GM23338 (cell line): ENCODE measurements around the gene ANKK1. TPM values are rescaled to one million over a fixed set of nuclear protein-coding genes. Genes with fewer than 3 reads are reported as not detected.

Experiments
- ATAC-seq: fragments of 200-7000 bp; cut with Tn5 transposase; 3 replicates; pipeline ENCODE4 v1.9.1; 2020
- DNase-seq: peaks from one replicate; pipeline ENCODE4 v3.0.0-alpha.2; 2015; ENCODE audit warnings: low spot score
- H2AFZ ChIP-seq: fragments of 200-600 bp; sonication (generic); 2 replicates; pipeline ENCODE4 v1.8.0; 2016; ENCODE audit warnings: antibody characterized with exemption, mild to moderate bottlenecking, moderate library complexity
- H3F3A ChIP-seq: fragments of 200-600 bp; sonication (generic); replicated peaks from 2 replicates; pipeline ENCODE4 v1.8.0; 2017; ENCODE audit warnings: antibody characterized with exemption, mixed run types, low read depth
- H3K27ac ChIP-seq: fragments of 200-600 bp; sonication (generic); 2 replicates; pipeline ENCODE4 v1.6.1; 2016; ENCODE audit warnings: low read depth
- H3K27me3 ChIP-seq: fragments of 200-600 bp; sonication (generic); 2 replicates; pipeline ENCODE4 v1.8.0; 2016; ENCODE audit warnings: mild to moderate bottlenecking, mixed run types, moderate library complexity; ENCODE audit not compliant: insufficient read depth
- H3K36me3 ChIP-seq: fragments of 200-600 bp; sonication (generic); 2 replicates; pipeline ENCODE4 v1.8.0; 2016; ENCODE audit warnings: mild to moderate bottlenecking; ENCODE audit not compliant: insufficient read depth
- H3K4me1 ChIP-seq: fragments of 200-600 bp; sonication (generic); 2 replicates; pipeline ENCODE4 v1.8.0; 2016; ENCODE audit warnings: mild to moderate bottlenecking, moderate library complexity; ENCODE audit not compliant: insufficient read depth
- H3K4me2 ChIP-seq: fragments of 200-600 bp; sonication (generic); 2 replicates; pipeline ENCODE4 v1.7.1; 2017; ENCODE audit warnings: mixed run types
- H3K4me3 ChIP-seq: fragments of 200-600 bp; sonication (generic); 2 replicates; pipeline ENCODE4 v1.6.1; 2016; ENCODE audit warnings: mixed run types
- H3K79me2 ChIP-seq: fragments of 200-600 bp; sonication (generic); replicated peaks from 2 replicates; pipeline ENCODE4 v1.8.0; 2017; ENCODE audit warnings: mild to moderate bottlenecking; ENCODE audit not compliant: insufficient read depth
- H3K9me2 ChIP-seq: fragments of 200-600 bp; sonication (generic); 2 replicates; pipeline ENCODE4 v1.8.0; 2017; ENCODE audit not compliant: insufficient read depth
- H4K20me1 ChIP-seq: fragments of 200-600 bp; sonication (generic); replicated peaks from 2 replicates; pipeline ENCODE4 v1.8.0; 2017; ENCODE audit warnings: mild to moderate bottlenecking; ENCODE audit not compliant: insufficient read depth
- H3K27ac Mint-ChIP-seq: 2 replicates; pipeline ENCODE4 v1.8.0; 2020; ENCODE audit warnings: inconsistent platforms, mild to moderate bottlenecking, moderate library complexity, mixed read lengths
- H3K27me3 Mint-ChIP-seq: 3 replicates; pipeline ENCODE4 v1.8.0; 2022; ENCODE audit warnings: low read depth, mild to moderate bottlenecking, moderate library complexity, mixed read lengths, inconsistent platforms; ENCODE audit not compliant: insufficient read depth, poor library complexity
- H3K36me3 Mint-ChIP-seq: 3 replicates; pipeline ENCODE4 v1.8.0; 2021; ENCODE audit warnings: low read depth, mild to moderate bottlenecking, inconsistent platforms, moderate library complexity, mixed read lengths
- H3K4me1 Mint-ChIP-seq: 3 replicates; pipeline ENCODE4 v1.8.0; 2020; ENCODE audit warnings: mild to moderate bottlenecking, inconsistent platforms, mixed read lengths
- H3K4me3 Mint-ChIP-seq: 3 replicates; pipeline ENCODE4 v1.8.0; 2021; ENCODE audit warnings: moderate library complexity, mild to moderate bottlenecking, inconsistent platforms, mixed read lengths
- H3K9me3 Mint-ChIP-seq: 3 replicates; pipeline ENCODE4 v1.8.0; 2020; ENCODE audit warnings: moderate library complexity, mild to moderate bottlenecking, inconsistent platforms, mixed read lengths
- CREB1 ChIP-seq: fragments of 250-450 bp; sonication (Bioruptor Pico); IDR thresholded peaks from 2 replicates; pipeline ENCODE4 v1.5.0; 2020; ENCODE audit warnings: low read depth, mild to moderate bottlenecking, moderate library complexity
- EZH2 ChIP-seq: fragments of 200-600 bp; sonication (generic); IDR thresholded peaks from one replicate; pipeline ENCODE4 v1.8.0; 2017; ENCODE audit warnings: antibody characterized with exemption, mild to moderate bottlenecking, low read depth; ENCODE audit not compliant: unreplicated experiment
- EZH2phosphoT487 ChIP-seq: fragments of 200-600 bp; sonication (generic); IDR thresholded peaks from one replicate; pipeline ENCODE4 v1.8.1; 2018; ENCODE audit warnings: antibody characterized with exemption; ENCODE audit not compliant: unreplicated experiment
- NANOG ChIP-seq: IDR thresholded peaks from 2 replicates; pipeline ENCODE4 v1.6.1; 2016; ENCODE audit warnings: antibody characterized with exemption, borderline replicate concordance
- POLR2AphosphoS5 ChIP-seq: IDR thresholded peaks from 2 replicates; pipeline ENCODE4 v1.6.1; 2016; ENCODE audit warnings: antibody characterized with exemption, low read depth
- STAT1 ChIP-seq: IDR thresholded peaks from one replicate; pipeline ENCODE4 v1.6.1; 2016; ENCODE audit warnings: antibody characterized with exemption; ENCODE audit not compliant: unreplicated experiment
- ZNF114 ChIP-seq: fragments of 250-450 bp; sonication (Bioruptor Pico); IDR thresholded peaks from 2 replicates; pipeline ENCODE4 v1.5.0; 2020; ENCODE audit warnings: mild to moderate bottlenecking, moderate library complexity
- polyA plus RNA-seq: library from polyadenylated mRNA; unstranded; fragments of >200 nt; fragmentation: Nextera tagmentation; extraction: Ambion mirVana; gene quantifications from 2 replicates; pipeline ENCODE4 v1.2.1, GENCODE V29; 2016
- total RNA-seq: library from RNA; depleted of rRNA; stranded (reverse); fragments of >200 nt; shearing (Covaris generic); gene quantifications from 2 replicates; pipeline ENCODE4 v1.2.3, GENCODE V29; 2014
- TF ChIP-seq, protein P1 (sequence below): IDR thresholded peaks from one replicate; pipeline ENCODE4 v1.6.1; 2018; ENCODE audit warnings: antibody characterized with exemption; ENCODE audit not compliant: unreplicated experiment
- TF ChIP-seq, protein P2 (sequence below): fragments of 250-450 bp; sonication (Bioruptor Pico); IDR thresholded peaks from 2 replicates; pipeline ENCODE4 v1.5.0; 2020; ENCODE audit warnings: mild to moderate bottlenecking, moderate library complexity

ANKK1 gene
- total and polyA plus RNA-seq, 2 experiments from 2014 or later, result 0.08 to 0.14 TPM

DNA sequence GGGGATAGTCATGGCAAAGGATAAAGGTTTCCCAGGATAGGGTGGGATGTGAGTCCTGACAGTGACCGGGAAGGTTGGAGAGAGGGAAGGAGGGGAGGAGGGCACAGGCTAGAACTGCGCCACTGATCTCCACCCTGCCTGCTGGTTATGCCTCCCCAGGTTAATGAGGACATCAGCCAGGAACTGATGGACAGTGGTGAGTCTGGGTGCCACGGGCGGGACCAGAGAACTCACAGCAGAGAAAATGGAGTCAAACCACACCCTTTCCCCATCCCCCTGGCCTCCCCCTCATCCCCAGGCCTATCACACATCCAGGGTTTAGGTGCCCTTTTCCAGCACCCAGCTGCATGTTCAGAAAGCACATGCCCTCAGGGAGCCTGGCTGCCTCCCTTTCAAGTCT lies 10.2 kb downstream of the ANKK1 start:
- Histone ChIP-seq H3K36me3 (no peaks in the 10 kb centered on the region), H4K20me1 (no peaks in the 10 kb centered on the region), H3K4me2 (no peak overlapping the region), H3K4me1 (no peaks in the 10 kb centered on the region), H3K27ac (no peak overlapping the region), H3F3A (no peaks in the 10 kb centered on the region), H3K79me2 (no peaks in the 10 kb centered on the region), H2AFZ (no peak overlapping the region), H3K9me2 (no peaks in the 10 kb centered on the region), H3K4me3 (no peak overlapping the region), H3K27me3 (no peaks in the 10 kb centered on the region)
- Mint-ChIP-seq H3K9me3 (no peaks in the 10 kb centered on the region), H3K4me3 (no peak overlapping the region), H3K4me1 (no peaks in the 10 kb centered on the region), H3K36me3 (no peaks in the 10 kb centered on the region), H3K27ac (no peak overlapping the region), H3K27me3 (peaks cover 6% of the 10 kb centered on the region)
- DNase-seq (no peak), ATAC-seq (no peak)
- TF ChIP-seq, protein P1, sequence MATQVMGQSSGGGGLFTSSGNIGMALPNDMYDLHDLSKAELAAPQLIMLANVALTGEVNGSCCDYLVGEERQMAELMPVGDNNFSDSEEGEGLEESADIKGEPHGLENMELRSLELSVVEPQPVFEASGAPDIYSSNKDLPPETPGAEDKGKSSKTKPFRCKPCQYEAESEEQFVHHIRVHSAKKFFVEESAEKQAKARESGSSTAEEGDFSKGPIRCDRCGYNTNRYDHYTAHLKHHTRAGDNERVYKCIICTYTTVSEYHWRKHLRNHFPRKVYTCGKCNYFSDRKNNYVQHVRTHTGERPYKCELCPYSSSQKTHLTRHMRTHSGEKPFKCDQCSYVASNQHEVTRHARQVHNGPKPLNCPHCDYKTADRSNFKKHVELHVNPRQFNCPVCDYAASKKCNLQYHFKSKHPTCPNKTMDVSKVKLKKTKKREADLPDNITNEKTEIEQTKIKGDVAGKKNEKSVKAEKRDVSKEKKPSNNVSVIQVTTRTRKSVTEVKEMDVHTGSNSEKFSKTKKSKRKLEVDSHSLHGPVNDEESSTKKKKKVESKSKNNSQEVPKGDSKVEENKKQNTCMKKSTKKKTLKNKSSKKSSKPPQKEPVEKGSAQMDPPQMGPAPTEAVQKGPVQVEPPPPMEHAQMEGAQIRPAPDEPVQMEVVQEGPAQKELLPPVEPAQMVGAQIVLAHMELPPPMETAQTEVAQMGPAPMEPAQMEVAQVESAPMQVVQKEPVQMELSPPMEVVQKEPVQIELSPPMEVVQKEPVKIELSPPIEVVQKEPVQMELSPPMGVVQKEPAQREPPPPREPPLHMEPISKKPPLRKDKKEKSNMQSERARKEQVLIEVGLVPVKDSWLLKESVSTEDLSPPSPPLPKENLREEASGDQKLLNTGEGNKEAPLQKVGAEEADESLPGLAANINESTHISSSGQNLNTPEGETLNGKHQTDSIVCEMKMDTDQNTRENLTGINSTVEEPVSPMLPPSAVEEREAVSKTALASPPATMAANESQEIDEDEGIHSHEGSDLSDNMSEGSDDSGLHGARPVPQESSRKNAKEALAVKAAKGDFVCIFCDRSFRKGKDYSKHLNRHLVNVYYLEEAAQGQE, result no peak
- TF ChIP-seq EZH2phosphoT487 (no peak), POLR2AphosphoS5 (no peak), NANOG (no peak), ZNF114 (no peak), CREB1 (CRISPR knock-in tag) (no peak), STAT1 (no peak), EZH2 (no peak)
- TF ChIP-seq, protein P2, sequence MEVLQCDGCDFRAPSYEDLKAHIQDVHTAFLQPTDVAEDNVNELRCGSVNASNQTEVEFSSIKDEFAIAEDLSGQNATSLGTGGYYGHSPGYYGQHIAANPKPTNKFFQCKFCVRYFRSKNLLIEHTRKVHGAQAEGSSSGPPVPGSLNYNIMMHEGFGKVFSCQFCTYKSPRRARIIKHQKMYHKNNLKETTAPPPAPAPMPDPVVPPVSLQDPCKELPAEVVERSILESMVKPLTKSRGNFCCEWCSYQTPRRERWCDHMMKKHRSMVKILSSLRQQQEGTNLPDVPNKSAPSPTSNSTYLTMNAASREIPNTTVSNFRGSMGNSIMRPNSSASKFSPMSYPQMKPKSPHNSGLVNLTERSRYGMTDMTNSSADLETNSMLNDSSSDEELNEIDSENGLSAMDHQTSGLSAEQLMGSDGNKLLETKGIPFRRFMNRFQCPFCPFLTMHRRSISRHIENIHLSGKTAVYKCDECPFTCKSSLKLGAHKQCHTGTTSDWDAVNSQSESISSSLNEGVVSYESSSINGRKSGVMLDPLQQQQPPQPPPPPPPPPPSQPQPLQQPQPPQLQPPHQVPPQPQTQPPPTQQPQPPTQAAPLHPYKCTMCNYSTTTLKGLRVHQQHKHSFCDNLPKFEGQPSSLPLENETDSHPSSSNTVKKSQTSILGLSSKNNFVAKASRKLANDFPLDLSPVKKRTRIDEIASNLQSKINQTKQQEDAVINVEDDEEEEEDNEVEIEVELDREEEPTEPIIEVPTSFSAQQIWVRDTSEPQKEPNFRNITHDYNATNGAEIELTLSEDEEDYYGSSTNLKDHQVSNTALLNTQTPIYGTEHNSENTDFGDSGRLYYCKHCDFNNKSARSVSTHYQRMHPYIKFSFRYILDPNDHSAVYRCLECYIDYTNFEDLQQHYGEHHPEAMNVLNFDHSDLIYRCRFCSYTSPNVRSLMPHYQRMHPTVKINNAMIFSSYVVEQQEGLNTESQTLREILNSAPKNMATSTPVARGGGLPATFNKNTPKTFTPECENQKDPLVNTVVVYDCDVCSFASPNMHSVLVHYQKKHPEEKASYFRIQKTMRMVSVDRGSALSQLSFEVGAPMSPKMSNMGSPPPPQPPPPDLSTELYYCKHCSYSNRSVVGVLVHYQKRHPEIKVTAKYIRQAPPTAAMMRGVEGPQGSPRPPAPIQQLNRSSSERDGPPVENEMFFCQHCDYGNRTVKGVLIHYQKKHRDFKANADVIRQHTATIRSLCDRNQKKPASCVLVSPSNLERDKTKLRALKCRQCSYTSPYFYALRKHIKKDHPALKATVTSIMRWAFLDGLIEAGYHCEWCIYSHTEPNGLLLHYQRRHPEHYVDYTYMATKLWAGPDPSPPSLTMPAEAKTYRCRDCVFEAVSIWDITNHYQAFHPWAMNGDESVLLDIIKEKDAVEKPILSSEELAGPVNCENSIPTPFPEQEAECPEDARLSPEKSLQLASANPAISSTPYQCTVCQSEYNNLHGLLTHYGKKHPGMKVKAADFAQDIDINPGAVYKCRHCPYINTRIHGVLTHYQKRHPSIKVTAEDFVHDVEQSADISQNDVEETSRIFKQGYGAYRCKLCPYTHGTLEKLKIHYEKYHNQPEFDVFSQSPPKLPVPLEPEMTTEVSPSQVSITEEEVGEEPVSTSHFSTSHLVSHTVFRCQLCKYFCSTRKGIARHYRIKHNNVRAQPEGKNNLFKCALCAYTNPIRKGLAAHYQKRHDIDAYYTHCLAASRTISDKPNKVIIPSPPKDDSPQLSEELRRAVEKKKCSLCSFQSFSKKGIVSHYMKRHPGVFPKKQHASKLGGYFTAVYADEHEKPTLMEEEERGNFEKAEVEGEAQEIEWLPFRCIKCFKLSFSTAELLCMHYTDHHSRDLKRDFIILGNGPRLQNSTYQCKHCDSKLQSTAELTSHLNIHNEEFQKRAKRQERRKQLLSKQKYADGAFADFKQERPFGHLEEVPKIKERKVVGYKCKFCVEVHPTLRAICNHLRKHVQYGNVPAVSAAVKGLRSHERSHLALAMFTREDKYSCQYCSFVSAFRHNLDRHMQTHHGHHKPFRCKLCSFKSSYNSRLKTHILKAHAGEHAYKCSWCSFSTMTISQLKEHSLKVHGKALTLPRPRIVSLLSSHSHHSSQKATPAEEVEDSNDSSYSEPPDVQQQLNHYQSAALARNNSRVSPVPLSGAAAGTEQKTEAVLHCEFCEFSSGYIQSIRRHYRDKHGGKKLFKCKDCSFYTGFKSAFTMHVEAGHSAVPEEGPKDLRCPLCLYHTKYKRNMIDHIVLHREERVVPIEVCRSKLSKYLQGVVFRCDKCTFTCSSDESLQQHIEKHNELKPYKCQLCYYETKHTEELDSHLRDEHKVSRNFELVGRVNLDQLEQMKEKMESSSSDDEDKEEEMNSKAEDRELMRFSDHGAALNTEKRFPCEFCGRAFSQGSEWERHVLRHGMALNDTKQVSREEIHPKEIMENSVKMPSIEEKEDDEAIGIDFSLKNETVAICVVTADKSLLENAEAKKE, result no peak
